ENCODE measurements around the gene LRIG1. TPM values are rescaled to one million over a fixed set of nuclear protein-coding genes. Genes with fewer than 3 reads are reported as not detected.

LRIG1 gene
- total and polyA plus RNA-seq, 2 of the 8 experiments (the other 6 are each of a cell fraction or from before 2014, with no cell fraction given) = 78.1 to 88.7 TPM

DNA sequence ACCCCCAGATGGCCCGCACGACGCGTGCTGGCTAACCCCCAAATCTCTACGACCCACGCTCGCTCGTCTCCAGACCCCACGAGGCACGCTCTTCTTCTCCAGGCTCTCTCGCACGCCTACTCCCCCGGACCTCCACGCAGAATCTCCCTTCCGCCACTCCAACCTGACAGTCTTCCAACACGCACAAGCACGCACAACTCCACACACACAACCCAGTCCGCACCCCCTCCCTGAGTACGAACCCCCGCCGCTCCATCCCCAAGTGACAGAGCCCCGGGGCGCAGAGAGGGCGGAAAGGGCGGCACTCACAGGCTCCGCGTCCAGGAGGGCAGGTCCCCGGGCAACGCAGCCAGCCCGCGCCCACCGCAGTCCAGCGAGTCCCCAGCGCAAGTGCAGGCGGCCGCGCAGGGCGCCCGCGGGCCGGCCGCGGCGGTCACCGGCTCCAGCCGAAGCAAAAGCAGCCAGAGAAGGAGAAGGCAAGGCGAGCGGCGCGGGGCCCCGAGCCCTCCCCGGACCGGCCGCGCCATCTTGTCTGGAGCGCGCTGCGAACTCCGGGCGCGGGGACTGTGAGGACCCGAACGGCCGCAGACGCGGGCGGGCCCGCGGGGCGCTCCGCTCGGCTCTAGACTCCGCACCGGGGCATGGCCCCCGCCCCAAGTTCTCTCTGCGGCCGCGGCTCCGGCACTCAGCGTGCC lies 794 bp downstream of the LRIG1 start:
- CTCF ChIA-PET (ENCODE audit: partially characterized antibody) = interaction anchor here (0.9 to 1.6 kb wide), 4 partner anchors 13 to 315 kb away, joined by 3 to 5 read pairs (median 4); no protein-coding TSS in a partner anchor
- peak overlapping the region; percentile 49 for H4K91ac ChIP-seq (replicated peaks; ENCODE audit: insufficient read length, low read length)
- H3K27ac ChIP-seq (ENCODE audit: low read depth, low read length) = peak overlapping the region; percentile 84; the same call in 1 of the 2 replicates
- DNase-seq (ENCODE audit: low read depth in 1 of 2, low spot score in 2 of 2) (peak in 1 of 2 experiments; percentile 62), FAIRE-seq (no peak)
- no peak overlapping the region for H4K5ac ChIP-seq (ENCODE audit: insufficient read length, low read depth, low read length)
- peaks cover 7% of the 10 kb centered on the region for H3K23me2 ChIP-seq (ENCODE audit: low read depth, low read length)
- peak overlapping the region; percentile 79 to 93 (median 90) for H3K9ac ChIP-seq (replicated peaks in 1 of 4; ENCODE audit: extremely low read depth in 1 of 4, low read depth in 3 of 4, low read length in 3 of 4)
- TF ChIP-seq, protein P1, sequence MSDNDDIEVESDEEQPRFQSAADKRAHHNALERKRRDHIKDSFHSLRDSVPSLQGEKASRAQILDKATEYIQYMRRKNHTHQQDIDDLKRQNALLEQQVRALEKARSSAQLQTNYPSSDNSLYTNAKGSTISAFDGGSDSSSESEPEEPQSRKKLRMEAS (IDR thresholded peaks at IDR 0.05) = no peak
- TF ChIP-seq TAF7 (optimal IDR thresholded peaks at IDR 0.05; ENCODE audit: borderline replicate concordance, low read depth, low read length) = no peak
- TF ChIP-seq TBP (IDR thresholded peaks at IDR 0.05; ENCODE audit: low read depth, low read length) = no peak
- TF ChIP-seq POLR2A (IDR thresholded peaks at IDR 0.05; ENCODE audit: control extremely low read depth in 1 of 2, low read depth in 2 of 2, low read length in 2 of 2) = 0 out of 3 replicates have a peak, but pooled peaks of 1 of the 2 experiments have one; percentile 7
- peak; percentile 50 for TF ChIP-seq SAP30 (IDR thresholded peaks at IDR 0.05; ENCODE audit: insufficient read depth, insufficient replicate concordance, low read length)
- TF ChIP-seq RBBP5 (IDR thresholded peaks at IDR 0.05; ENCODE audit: borderline replicate concordance, low read depth, low read length) = 0 out of 2 replicates have a peak, but pooled peaks have one; percentile 12
- TF ChIP-seq SIN3A (conservative IDR thresholded peaks at IDR 0.05 in 1 of 2, IDR thresholded peaks at IDR 0.05 in 1 of 2; ENCODE audit: low read depth in 1 of 2, low read length in 2 of 2) = peak in 1 of 2 experiments; percentile 74; a peak in 2 of 4 replicates
- TF ChIP-seq KDM4A (IDR thresholded peaks at IDR 0.05; ENCODE audit: low read depth, low read length, severe bottlenecking) = peak; percentile 38
- TF ChIP-seq YY1 (IDR thresholded peaks at IDR 0.05; ENCODE audit: low read depth, low read length) = peak; percentile 41; the same call in 1 of the 2 replicates
- no peak for TF ChIP-seq CEBPB (IDR thresholded peaks at IDR 0.05; ENCODE audit: low read depth, low read length)
- no peak for TF ChIP-seq CTBP2 (IDR thresholded peaks at IDR 0.05; ENCODE audit: borderline replicate concordance, insufficient read depth, insufficient read length, low read length)
- no peak overlapping the region for H4K8ac ChIP-seq (ENCODE audit: extremely low read depth, insufficient read depth, low read length)
- no peak overlapping the region for H3K23ac ChIP-seq (ENCODE audit: insufficient read length)
- peak overlapping the region; percentile 85 to 96 (median 90) for H3K4me3 ChIP-seq (ENCODE audit: extremely low read depth in 1 of 4, insufficient read depth in 2 of 4, low read depth in 3 of 4, low read length in 4 of 4)
- no peaks in the 10 kb centered on the region for H3K9me3 ChIP-seq (ENCODE audit: insufficient read depth in 2 of 2, low read depth in 1 of 2, low read length in 1 of 2)
- H3K79me1 ChIP-seq (ENCODE audit: low read depth, low read length) = 0 out of 2 replicates have a peak, but pooled peaks cover 2% of the 10 kb centered on the region
- H3K27me3 ChIP-seq (replicated peaks in 1 of 4; ENCODE audit: control insufficient read depth in 3 of 4, extremely low read depth in 1 of 4, insufficient read depth in 3 of 4, low read length in 3 of 4) = no peaks in the 10 kb centered on the region
- H2AK5ac ChIP-seq (ENCODE audit: low read depth, low read length) = no peak overlapping the region
- H3K4me2 ChIP-seq (ENCODE audit: insufficient read depth in 1 of 2, low read depth in 2 of 2, low read length in 2 of 2) = peak overlapping the region; percentile 84 to 93
- H4K20me1 ChIP-seq (replicated peaks in 1 of 2; ENCODE audit: control insufficient read depth in 1 of 2, insufficient read depth in 2 of 2, low read length in 2 of 2) = peaks cover 9 to 13% of the 10 kb centered on the region in 2 experiments
- POLR2A ChIA-PET (ENCODE audit: partially characterized antibody) = interaction anchor here (1.1 to 1.3 kb wide), 4 partner anchors 9 to 56 kb away, joined by 3 to 5 read pairs (median 4); no protein-coding TSS in a partner anchor
- H3K56ac ChIP-seq (replicated peaks; ENCODE audit: insufficient read length, low read depth, low read length) = peak overlapping the region; percentile 63
- no peak overlapping the region for H2BK20ac ChIP-seq (ENCODE audit: low read length)
- no peak overlapping the region for H2BK15ac ChIP-seq (ENCODE audit: low read length)
- H3K36me3 ChIP-seq (ENCODE audit: control insufficient read depth in 2 of 4, insufficient read depth in 4 of 4, low read length in 3 of 4) = no peaks in the 10 kb centered on the region; a peak in 1 of 8 replicates
- 2% methylated on average over 53 of the region's 80 CpGs; no CpG with 5 or more reads in 1 of the 2 experiments for WGBS, 2 experiments (ENCODE audit: extremely low coverage in 1 of 2, insufficient coverage in 1 of 2, insufficient read length in 1 of 2, insufficient replicate concordance in 2 of 2, low coverage in 1 of 2, low lambda C conversion rate in 2 of 2, missing lambda C conversion rate in 1 of 2)
- peaks cover 22 to 57% of the 10 kb centered on the region in 2 experiments for H3K79me2 ChIP-seq (ENCODE audit: control insufficient read depth in 1 of 2, insufficient read depth in 2 of 2, low read length in 2 of 2)
- H3K4ac ChIP-seq (replicated peaks; ENCODE audit: insufficient read length, low read depth, low read length) = no peak overlapping the region
- no peak overlapping the region for H2AFZ ChIP-seq (ENCODE audit: low read length)
- peaks cover 9 to 20% (median 14%) of the 10 kb centered on the region in 4 experiments; a peak in 6 of 7 replicates for H3K4me1 ChIP-seq (replicated peaks in 1 of 4; ENCODE audit: control insufficient read depth in 3 of 4, insufficient read depth in 4 of 4, low read length in 3 of 4)
- H3K18ac ChIP-seq (ENCODE audit: extremely low read depth, low read length) = peak overlapping the region; percentile 72; the same call in 1 of the 2 replicates
- no peak overlapping the region for H3K14ac ChIP-seq (ENCODE audit: insufficient read length)
- no peak overlapping the region for H2BK120ac ChIP-seq (replicated peaks; ENCODE audit: low read depth, low read length)
- H2BK5ac ChIP-seq (ENCODE audit: low read depth, low read length) = peak overlapping the region; percentile 55; the same call in 1 of the 2 replicates
- no peak overlapping the region for H2BK12ac ChIP-seq (ENCODE audit: low read depth, low read length)
